ENCODE measurements around the gene ARHGAP44. TPM values are rescaled to one million over a fixed set of nuclear protein-coding genes. Genes with fewer than 3 reads are reported as not detected.

The ARHGAP44 gene
- total and polyA plus RNA-seq, 2 of the 13 experiments (the other 11 are each of a cell fraction or from before 2014, with no cell fraction given) = 0.79 to 3.1 TPM

GRCh38 chr17:13024526-13025257 is 235.4 kb downstream of the ARHGAP44 start (continued):
- peak; percentile 87 for TF ChIP-seq ZNF646 (CRISPR knock-in tag; IDR thresholded peaks at IDR 0.05)
- no peak for TF ChIP-seq HNRNPK (IDR thresholded peaks at IDR 0.05; ENCODE audit: low read depth, low read length, poor library complexity, severe bottlenecking)
- no peak for TF ChIP-seq TBX2 (CRISPR knock-in tag; IDR thresholded peaks at IDR 0.05; ENCODE audit: borderline replicate concordance)
- no peak for TF ChIP-seq IRF9 (CRISPR knock-in tag; IDR thresholded peaks at IDR 0.05; ENCODE audit: borderline replicate concordance)
- TF ChIP-seq KAT8 (CRISPR knock-in tag; IDR thresholded peaks at IDR 0.05) = 0 out of 2 replicates have a peak, but pooled peaks have one; percentile 25
- TF ChIP-seq TRIM24 (CRISPR knock-in tag; IDR thresholded peaks at IDR 0.05) = no peak
- no peak for TF ChIP-seq ZNF710 (CRISPR knock-in tag; IDR thresholded peaks at IDR 0.05; ENCODE audit: borderline replicate concordance)
- no peak for TF ChIP-seq NFATC3 (CRISPR knock-in tag; IDR thresholded peaks at IDR 0.05)
- 0 out of 2 replicates have a peak, but pooled peaks have one; percentile 19 for TF ChIP-seq KDM2A (CRISPR knock-in tag; IDR thresholded peaks at IDR 0.05; ENCODE audit: borderline replicate concordance, low read depth)
- no peak for TF ChIP-seq THAP8 (CRISPR knock-in tag; IDR thresholded peaks at IDR 0.05; ENCODE audit: borderline replicate concordance)
- no peak for TF ChIP-seq SIN3B (IDR thresholded peaks at IDR 0.05; ENCODE audit: low read length)
- TF ChIP-seq ZNF704 (CRISPR knock-in tag; IDR thresholded peaks at IDR 0.05; ENCODE audit: borderline replicate concordance) = no peak
- TF ChIP-seq CENPX (CRISPR knock-in tag; IDR thresholded peaks at IDR 0.05) = no peak
- no peak for TF ChIP-seq ZNF674 (CRISPR knock-in tag; IDR thresholded peaks at IDR 0.05; ENCODE audit: low read depth)
- no peak for TF ChIP-seq ZNF282 (IDR thresholded peaks at IDR 0.05; ENCODE audit: partially characterized antibody)
- no peak for TF ChIP-seq ZNF530 (CRISPR knock-in tag; IDR thresholded peaks at IDR 0.05; ENCODE audit: low read depth)
- no peak for TF ChIP-seq FOXC1 (CRISPR knock-in tag; IDR thresholded peaks at IDR 0.05; ENCODE audit: borderline replicate concordance)

Data from HepG2 (cell line).